Fibroblast of villous mesenchyme (primary cell): Measurements from ENCODE around the gene DPP10. TPM values are rescaled to one million over a fixed set of nuclear protein-coding genes. Genes with fewer than 3 reads are reported as not detected.
"Not testable (repeated sequence)": the region's sequence is repeated elsewhere in the genome, so short reads cannot be mapped to it uniquely, and the experiment has no call there.

ENCODE experiments used
- DNase-seq: peaks from one replicate; pipeline ENCODE4 v3.0.0-alpha.2; 2010; ENCODE audit warnings: low read depth
- H3K4me3 ChIP-seq: 2 replicates; pipeline ENCODE4 v1.5.1; 2011; ENCODE audit warnings: low read depth, mild to moderate bottlenecking, low read length
- total RNA-seq: library from RNA; depleted of rRNA; stranded (reverse); fragments of >200 nt; gene quantifications from 2 replicates; pipeline ENCODE4 v1.2.3, GENCODE V29; 2012
- TF ChIP-seq, protein P1 (sequence below): IDR thresholded peaks from 2 replicates; pipeline ENCODE4 v1.5.1; 2012; ENCODE audit warnings: low read depth, mild to moderate bottlenecking, low read length; ENCODE audit not compliant: insufficient read depth

DPP10 gene
- total RNA-seq, 1 donor = under 0.01 TPM

DNA sequence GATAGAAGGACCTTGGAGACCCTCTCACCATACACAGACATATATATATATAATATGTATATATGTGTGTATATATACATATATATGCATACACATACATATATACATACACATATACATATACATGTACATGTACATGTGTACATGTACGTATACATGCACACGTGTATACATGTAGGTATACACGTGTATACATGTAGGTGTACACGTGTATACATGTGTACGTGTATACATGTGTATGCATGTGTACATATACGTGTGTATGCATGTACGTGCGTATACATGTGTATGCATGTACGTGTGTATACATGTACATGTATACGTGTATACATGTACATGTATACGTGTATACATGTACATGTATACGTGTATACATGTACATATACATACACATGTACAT lies 54.5 kb downstream of the DPP10 start:
- no peak overlapping the region for H3K4me3 ChIP-seq
- DNase-seq = no peak
- TF ChIP-seq, protein P1, sequence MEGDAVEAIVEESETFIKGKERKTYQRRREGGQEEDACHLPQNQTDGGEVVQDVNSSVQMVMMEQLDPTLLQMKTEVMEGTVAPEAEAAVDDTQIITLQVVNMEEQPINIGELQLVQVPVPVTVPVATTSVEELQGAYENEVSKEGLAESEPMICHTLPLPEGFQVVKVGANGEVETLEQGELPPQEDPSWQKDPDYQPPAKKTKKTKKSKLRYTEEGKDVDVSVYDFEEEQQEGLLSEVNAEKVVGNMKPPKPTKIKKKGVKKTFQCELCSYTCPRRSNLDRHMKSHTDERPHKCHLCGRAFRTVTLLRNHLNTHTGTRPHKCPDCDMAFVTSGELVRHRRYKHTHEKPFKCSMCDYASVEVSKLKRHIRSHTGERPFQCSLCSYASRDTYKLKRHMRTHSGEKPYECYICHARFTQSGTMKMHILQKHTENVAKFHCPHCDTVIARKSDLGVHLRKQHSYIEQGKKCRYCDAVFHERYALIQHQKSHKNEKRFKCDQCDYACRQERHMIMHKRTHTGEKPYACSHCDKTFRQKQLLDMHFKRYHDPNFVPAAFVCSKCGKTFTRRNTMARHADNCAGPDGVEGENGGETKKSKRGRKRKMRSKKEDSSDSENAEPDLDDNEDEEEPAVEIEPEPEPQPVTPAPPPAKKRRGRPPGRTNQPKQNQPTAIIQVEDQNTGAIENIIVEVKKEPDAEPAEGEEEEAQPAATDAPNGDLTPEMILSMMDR = no peak

DNA sequence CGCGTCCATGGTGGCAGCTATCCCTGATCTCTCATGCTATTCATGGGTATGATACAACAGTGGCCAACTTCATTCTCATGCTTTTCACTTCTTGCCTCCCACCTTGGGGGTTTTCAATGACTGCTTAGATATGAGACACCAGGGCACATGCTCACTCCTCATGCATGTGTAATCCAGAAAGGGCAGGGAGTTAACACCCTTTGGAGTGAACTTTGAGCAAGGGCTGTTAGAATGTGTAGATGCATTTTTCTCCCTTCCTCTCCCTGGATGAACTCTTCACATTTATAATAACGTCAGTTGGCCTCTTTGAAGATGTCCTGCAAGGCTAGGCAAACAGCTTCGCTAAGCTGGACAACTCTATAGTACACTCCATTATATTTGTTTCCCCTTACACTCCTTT lies 56.7 kb downstream of the DPP10 start:
- TF ChIP-seq, protein P1 = no peak
- DNase-seq = no peak
- H3K4me3 ChIP-seq = no peak overlapping the region

DNA sequence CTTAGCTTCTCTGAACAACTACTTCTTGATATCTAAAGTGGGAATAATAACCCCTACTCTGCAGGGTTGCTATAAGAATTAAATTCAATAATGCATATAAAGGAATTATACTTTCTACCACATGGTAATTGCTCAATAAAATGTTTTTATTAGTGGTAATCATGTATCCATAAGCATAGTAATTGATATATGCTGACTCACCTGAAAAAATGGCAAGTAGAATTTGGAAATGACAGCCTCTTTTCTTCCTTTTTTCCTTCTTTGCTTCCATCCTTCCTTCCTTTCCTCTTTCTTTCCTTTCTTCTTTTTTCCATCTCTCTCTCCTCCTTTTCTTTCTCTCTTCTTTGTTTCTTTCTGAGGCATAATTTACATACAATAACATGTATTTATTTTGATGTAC lies 65.3 kb downstream of the DPP10 start:
- TF ChIP-seq, protein P1 = no peak
- DNase-seq = no peak
- no peak overlapping the region for H3K4me3 ChIP-seq

DNA sequence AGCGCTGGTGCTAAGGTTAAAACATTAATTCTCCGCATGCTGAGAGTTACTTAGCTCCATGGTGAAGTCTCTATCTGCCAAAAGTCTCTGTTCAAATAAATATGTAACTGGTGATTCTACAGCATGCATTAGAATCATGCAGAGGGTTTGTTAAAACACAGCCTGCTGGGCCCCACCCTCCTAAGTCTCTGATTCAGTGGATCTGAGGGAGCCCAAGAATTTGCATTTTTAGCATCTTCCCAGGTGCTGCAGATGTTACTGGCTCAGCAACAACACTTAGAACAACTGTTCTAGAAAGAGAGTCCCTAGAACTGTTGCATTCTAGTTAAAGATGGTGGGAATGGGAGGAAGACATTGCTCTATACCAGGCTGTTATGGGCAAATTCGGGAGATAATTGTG lies 73.4 kb downstream of the DPP10 start:
- no peak for DNase-seq
- H3K4me3 ChIP-seq = no peak overlapping the region
- TF ChIP-seq, protein P1 = no peak

DNA sequence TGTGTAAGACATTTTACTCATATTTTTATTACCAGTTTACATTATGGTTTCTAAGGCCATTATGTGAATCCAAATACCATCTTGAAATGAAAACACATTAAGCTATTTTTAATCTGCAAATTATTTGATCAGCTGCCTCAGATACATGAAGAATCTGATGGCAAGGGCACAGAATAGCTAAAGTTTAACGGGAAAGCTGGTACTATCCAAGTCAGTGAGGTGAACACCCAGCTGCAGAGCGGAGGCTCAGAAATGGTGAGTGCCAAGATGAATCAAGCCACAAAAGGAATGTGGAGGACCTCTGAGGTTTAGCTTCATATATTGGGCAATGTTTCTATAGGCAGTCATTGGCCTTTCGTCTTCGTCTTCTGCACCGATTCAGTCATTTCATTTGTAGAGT lies 75.1 kb downstream of the DPP10 start:
- DNase-seq = no peak
- H3K4me3 ChIP-seq = no peak overlapping the region
- TF ChIP-seq, protein P1 = no peak

DNA sequence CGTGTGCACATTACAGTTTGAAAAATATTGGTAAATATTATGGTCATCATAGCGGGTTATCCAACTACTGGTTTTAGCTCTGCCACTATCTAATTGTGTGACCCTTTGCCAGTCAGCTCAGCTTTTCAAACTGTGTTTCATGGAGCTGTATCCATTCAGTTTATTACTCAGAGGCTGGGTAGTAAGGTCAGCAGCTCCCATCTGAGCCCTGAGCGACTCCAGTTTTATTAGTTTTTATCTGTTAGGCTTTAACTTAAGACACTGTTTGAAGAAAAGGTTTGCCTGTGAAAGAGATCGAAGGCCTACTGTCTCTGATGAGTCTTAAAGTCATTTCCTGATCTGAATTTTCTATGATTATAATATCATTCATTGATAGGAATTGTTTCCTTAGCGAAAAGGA lies 76.3 kb downstream of the DPP10 start:
- no peak for DNase-seq
- no peak overlapping the region for H3K4me3 ChIP-seq
- TF ChIP-seq, protein P1 = no peak

DNA sequence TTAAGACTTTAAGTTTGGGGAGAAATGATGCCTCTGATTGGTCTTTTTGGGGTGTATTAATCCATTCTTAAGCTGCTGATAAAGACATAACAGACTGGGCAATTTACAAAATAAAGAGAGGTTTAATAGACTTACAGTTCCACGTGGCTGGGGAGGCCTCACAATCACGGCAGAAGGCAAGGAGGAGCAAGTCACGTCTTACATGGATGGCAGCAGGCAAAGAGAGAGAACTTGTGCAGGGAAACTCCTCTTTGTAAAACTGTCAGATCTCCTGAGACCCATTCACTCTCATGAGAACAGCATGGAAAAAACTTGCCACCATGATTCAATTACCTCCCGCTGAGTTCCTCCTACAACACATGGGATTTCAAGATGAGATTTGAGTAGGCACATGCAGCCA lies 80.2 kb downstream of the DPP10 start:
- not testable (repeated sequence) for H3K4me3 ChIP-seq, DNase-seq

DNA sequence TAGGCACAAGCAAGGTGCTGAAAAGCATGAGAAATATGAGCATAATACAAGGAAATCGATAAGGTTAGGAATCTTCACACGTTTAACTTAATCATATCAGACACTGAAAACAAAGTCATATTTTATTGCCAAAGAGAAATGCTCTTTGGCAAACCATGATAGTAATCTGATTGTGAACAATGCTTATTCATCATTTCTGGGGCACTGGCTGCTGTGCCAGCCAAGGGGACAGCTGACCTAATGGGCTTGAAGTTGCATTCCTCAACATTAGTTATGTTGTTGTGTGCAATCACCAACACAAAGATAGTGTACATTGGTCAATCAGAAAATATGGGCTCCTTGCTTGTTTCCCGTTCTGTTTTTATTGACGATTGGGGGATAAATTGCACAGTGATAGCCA lies 83.5 kb downstream of the DPP10 start:
- TF ChIP-seq, protein P1 = no peak
- H3K4me3 ChIP-seq = no peak overlapping the region
- DNase-seq = no peak
